HL-60 (cell line): ENCODE results near the gene MROH9.

Source experiments
- DNase-seq, 2 experiments: peaks; one replicate each; pipeline ENCODE4 v3.0.0-alpha.2; 2010 to 2020; ENCODE audit warnings: low read depth in 1 of 2, low spot score in 1 of 2
- H3K27ac ChIP-seq: fragments of 250-450 bp; sonication (Bioruptor Pico); replicated peaks from 2 replicates; pipeline ENCODE4 v1.5.1; 2020; ENCODE audit warnings: mild to moderate bottlenecking, moderate library complexity
- H3K27me3 ChIP-seq: fragments of 250-450 bp; sonication (Bioruptor Pico); 2 replicates; pipeline ENCODE4 v1.5.1; 2021; ENCODE audit warnings: mild to moderate bottlenecking, moderate library complexity; ENCODE audit not compliant: insufficient read depth, poor library complexity, severe bottlenecking
- H3K4me3 ChIP-seq: replicated peaks from 2 replicates; pipeline ENCODE4 v1.5.1; 2011; ENCODE audit warnings: mild to moderate bottlenecking, control low read depth, low read length; ENCODE audit not compliant: insufficient read depth
- GABPA ChIP-seq: IDR thresholded peaks from 2 replicates; pipeline ENCODE4 v1.6.1; 2012; ENCODE audit warnings: low read depth
- POLR2AphosphoS5 ChIP-seq: IDR thresholded peaks from 2 replicates; pipeline ENCODE4 v1.6.1; 2012; ENCODE audit warnings: low read depth
- SPI1 ChIP-seq: IDR thresholded peaks from 2 replicates; pipeline ENCODE4 v1.6.1; 2012; ENCODE audit warnings: low read depth, mild to moderate bottlenecking, borderline replicate concordance
- TF ChIP-seq, protein P1 (sequence below): IDR thresholded peaks from one replicate; pipeline ENCODE4 v1.5.1; 2011; ENCODE audit warnings: low read length, control low read depth, inconsistent platforms; ENCODE audit not compliant: insufficient read depth
- TF ChIP-seq, protein P2 (sequence below): IDR thresholded peaks from 2 replicates; pipeline ENCODE4 v1.6.1; 2012; ENCODE audit warnings: low read depth; ENCODE audit not compliant: insufficient replicate concordance

The MROH9 gene

DNA sequence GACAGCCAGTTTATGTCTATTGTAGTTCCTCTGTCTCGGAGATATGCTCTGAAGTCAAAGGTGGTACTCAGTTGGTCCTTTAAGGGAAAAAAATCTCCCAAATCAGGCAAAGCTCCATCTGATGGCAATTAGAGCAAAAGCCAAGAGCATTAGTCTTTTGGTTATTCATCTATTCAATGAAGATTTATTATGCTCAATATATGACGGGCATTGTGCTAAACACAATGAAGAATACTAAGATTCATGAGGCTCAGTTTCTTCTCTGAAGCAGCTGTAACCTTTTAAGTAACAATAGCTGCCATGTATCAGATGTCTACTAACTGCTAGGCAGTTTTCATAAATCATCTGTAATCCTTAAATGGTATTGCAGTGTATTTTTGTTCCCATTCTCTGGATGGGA is 47.6 kb upstream of the MROH9 start:
- DNase-seq, result no peak
- Histone ChIP-seq H3K27me3 (no peaks in the 10 kb centered on the region), H3K27ac (no peak overlapping the region)

DNA sequence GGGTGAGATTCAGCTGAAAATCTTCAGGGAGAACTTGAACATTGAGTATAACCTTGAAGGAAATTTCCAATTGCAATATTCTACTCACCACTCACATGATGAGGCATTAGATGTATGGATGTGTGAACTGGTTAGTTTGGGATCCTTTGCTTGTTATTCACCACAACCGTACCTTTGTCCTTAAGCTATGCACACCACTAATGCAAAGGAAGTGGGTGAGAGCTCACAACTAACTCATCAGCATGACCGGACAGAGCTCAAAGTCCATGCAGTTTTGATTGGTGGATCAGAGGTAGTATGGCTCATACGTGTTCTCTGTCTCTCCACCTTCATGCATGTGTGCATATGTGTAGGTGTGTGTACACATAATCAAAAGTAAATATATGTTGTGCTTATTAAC is 43.5 kb upstream of the MROH9 start:
- Histone ChIP-seq H3K4me3 (no peak overlapping the region), H3K27ac (no peak overlapping the region), H3K27me3 (no peaks in the 10 kb centered on the region)
- TF ChIP-seq POLR2AphosphoS5, result no peak
- TF ChIP-seq GABPA, result no peak
- TF ChIP-seq, protein P1, sequence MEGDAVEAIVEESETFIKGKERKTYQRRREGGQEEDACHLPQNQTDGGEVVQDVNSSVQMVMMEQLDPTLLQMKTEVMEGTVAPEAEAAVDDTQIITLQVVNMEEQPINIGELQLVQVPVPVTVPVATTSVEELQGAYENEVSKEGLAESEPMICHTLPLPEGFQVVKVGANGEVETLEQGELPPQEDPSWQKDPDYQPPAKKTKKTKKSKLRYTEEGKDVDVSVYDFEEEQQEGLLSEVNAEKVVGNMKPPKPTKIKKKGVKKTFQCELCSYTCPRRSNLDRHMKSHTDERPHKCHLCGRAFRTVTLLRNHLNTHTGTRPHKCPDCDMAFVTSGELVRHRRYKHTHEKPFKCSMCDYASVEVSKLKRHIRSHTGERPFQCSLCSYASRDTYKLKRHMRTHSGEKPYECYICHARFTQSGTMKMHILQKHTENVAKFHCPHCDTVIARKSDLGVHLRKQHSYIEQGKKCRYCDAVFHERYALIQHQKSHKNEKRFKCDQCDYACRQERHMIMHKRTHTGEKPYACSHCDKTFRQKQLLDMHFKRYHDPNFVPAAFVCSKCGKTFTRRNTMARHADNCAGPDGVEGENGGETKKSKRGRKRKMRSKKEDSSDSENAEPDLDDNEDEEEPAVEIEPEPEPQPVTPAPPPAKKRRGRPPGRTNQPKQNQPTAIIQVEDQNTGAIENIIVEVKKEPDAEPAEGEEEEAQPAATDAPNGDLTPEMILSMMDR, result no peak
- TF ChIP-seq SPI1, result no peak
- TF ChIP-seq, protein P2, sequence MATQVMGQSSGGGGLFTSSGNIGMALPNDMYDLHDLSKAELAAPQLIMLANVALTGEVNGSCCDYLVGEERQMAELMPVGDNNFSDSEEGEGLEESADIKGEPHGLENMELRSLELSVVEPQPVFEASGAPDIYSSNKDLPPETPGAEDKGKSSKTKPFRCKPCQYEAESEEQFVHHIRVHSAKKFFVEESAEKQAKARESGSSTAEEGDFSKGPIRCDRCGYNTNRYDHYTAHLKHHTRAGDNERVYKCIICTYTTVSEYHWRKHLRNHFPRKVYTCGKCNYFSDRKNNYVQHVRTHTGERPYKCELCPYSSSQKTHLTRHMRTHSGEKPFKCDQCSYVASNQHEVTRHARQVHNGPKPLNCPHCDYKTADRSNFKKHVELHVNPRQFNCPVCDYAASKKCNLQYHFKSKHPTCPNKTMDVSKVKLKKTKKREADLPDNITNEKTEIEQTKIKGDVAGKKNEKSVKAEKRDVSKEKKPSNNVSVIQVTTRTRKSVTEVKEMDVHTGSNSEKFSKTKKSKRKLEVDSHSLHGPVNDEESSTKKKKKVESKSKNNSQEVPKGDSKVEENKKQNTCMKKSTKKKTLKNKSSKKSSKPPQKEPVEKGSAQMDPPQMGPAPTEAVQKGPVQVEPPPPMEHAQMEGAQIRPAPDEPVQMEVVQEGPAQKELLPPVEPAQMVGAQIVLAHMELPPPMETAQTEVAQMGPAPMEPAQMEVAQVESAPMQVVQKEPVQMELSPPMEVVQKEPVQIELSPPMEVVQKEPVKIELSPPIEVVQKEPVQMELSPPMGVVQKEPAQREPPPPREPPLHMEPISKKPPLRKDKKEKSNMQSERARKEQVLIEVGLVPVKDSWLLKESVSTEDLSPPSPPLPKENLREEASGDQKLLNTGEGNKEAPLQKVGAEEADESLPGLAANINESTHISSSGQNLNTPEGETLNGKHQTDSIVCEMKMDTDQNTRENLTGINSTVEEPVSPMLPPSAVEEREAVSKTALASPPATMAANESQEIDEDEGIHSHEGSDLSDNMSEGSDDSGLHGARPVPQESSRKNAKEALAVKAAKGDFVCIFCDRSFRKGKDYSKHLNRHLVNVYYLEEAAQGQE, result no peak
- DNase-seq, result no peak

More for the DNA sequence above, 47.6 kb upstream of the MROH9 start:
- TF ChIP-seq SPI1 (no peak), GABPA (no peak), POLR2AphosphoS5 (no peak)
- TF ChIP-seq, protein P1, result no peak
- TF ChIP-seq, protein P2, result no peak
- no peak overlapping the region for H3K4me3 ChIP-seq

DNA sequence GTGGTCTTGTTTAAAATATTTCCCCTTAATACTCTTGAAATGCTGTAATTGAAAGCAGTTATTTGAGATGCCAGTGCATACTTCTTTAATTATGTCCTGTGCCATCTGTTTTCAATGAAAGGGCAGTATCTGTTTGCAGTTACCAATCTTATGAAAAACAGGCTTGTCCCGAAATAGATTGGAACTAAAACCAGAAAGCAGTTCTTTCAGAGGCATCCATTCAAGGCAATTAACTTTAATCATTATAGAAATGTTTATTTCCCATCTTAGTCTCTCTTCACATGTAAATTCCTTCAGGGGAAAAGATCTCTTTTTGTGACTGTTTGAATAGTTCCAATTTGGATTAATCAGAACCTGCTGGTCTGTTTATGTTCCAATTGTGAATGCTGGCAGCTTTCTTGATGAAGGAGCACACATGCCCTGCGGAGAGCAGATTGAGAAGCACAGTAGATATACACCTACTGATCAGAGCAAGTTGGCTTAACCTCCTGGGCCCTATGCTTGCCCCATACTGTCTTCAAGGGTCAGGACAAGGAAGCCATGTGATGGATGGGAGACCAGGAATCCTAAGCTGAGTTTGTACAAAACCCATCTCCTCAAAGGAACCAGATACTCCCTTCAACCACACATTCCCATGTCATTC is 41.6 kb upstream of the MROH9 start:
- DNase-seq, result no peak
- no peak overlapping the region for H3K4me3 ChIP-seq
- TF ChIP-seq GABPA, result no peak
- TF ChIP-seq, protein P2, result no peak
- TF ChIP-seq, protein P1, result no peak
- no peak for TF ChIP-seq SPI1
- no peak for TF ChIP-seq POLR2AphosphoS5
- no peak overlapping the region for H3K27ac ChIP-seq
- H3K27me3 ChIP-seq, result no peaks in the 10 kb centered on the region
